ENCODE data around the gene GRIK4.

GRCh38 chr11:120632579-120632978 lies 121.0 kb downstream of the GRIK4 start:
- no peak for TF ChIP-seq CTCF (IDR thresholded peaks at IDR 0.05; ENCODE audit: insufficient read depth, low read length)
- TF ChIP-seq POLR2AphosphoS5 (IDR thresholded peaks at IDR 0.05; ENCODE audit: low read depth), result no peak
- TF ChIP-seq REST (IDR thresholded peaks at IDR 0.05; ENCODE audit: insufficient replicate concordance, low read depth), result no peak
- TF ChIP-seq GABPA (IDR thresholded peaks at IDR 0.05; ENCODE audit: low read depth), result no peak
